ENCODE data around the gene TOR3A. TPM values are rescaled to one million over a fixed set of nuclear protein-coding genes. Genes with fewer than 3 reads are reported as not detected.

Gene TOR3A
- polyA plus RNA-seq, 1 of the 3 experiments (the other 2 are of a cell fraction) = 29.9 TPM

DNA sequence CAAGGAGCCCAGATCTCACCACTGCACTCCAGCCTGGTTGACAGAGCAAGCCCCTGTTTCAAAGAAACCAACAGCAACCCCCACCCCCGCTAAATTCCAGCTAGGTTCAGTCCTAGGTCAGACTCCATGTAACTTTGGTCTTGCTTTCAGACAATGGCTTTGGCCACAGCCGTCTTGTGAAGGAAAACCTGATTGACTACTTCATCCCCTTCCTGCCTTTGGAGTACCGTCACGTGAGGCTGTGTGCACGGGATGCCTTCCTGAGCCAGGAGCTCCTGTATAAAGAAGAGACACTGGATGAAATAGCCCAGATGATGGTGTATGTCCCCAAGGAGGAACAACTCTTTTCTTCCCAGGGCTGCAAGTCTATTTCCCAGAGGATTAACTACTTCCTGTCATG is 12.9 kb downstream of the TOR3A start (continued):
- no peak for TF ChIP-seq SMC3 (IDR thresholded peaks at IDR 0.05; ENCODE audit: low read depth, low read length)

DNA sequence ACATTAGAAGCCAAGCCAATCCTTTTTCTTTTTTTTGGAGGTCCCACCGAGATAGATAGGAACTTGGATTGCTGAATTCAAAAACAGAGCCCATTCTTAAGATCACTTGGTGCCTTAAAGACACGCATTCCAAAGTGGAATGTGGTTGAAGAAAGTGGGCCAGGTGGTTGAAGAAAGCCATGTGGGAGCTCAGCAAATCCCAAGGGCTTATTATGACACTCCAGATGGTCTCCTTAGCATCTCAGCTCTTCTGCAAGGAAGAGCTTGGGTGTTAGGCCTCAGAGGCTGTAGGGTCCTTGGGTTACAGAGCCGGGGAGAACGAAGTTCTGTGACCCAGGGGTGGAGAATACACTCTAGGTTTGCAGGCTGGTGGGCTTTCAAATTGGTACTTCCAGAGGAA is 13.5 kb downstream of the TOR3A start:
- H3K4me1 ChIP-seq (ENCODE audit: control insufficient read depth in 1 of 2, insufficient read depth in 2 of 2, low read depth in 1 of 2, low read length in 1 of 2) = peaks cover 0 to 7% of the 10 kb centered on the region in 2 experiments; a peak in 1 of 4 replicates
- H3K4me3 ChIP-seq (ENCODE audit: low read depth in 2 of 2, low read length in 1 of 2) = no peak overlapping the region
- H3K79me2 ChIP-seq (ENCODE audit: insufficient read depth) = no peaks in the 10 kb centered on the region; the same call in 1 of the 2 replicates
- H3K9ac ChIP-seq = no peak overlapping the region
- H2AFZ ChIP-seq (ENCODE audit: low read depth) = no peak overlapping the region
- H3K27ac ChIP-seq (ENCODE audit: low read depth in 2 of 2, low read length in 1 of 2) = no peak overlapping the region
- H3K27me3 ChIP-seq (ENCODE audit: insufficient read depth) = no peaks in the 10 kb centered on the region
- peaks cover 46 to 78% of the 10 kb centered on the region in 2 experiments for H3K36me3 ChIP-seq (replicated peaks in 1 of 2; ENCODE audit: control insufficient read depth in 1 of 2, insufficient read depth in 2 of 2, low read length in 1 of 2)
- H4K20me1 ChIP-seq (ENCODE audit: insufficient read depth) = no peaks in the 10 kb centered on the region
- H3F3A ChIP-seq (replicated peaks; ENCODE audit: insufficient read depth) = peaks cover 23% of the 10 kb centered on the region
- ChIA-PET CTCF (interaction anchor here (0.7 to 1.2 kb wide), 3 partner anchors 8 to 26 kb away, joined by 3 to 5 read pairs (median 4); partner anchors contain the start of gene TOR3A), POLR2A (no interaction called here)
- no peaks in the 10 kb centered on the region for H3K9me3 ChIP-seq
- TF ChIP-seq, protein P1, sequence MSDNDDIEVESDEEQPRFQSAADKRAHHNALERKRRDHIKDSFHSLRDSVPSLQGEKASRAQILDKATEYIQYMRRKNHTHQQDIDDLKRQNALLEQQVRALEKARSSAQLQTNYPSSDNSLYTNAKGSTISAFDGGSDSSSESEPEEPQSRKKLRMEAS (IDR thresholded peaks at IDR 0.05; ENCODE audit: low read depth) = no peak
- TF ChIP-seq, protein P2, sequence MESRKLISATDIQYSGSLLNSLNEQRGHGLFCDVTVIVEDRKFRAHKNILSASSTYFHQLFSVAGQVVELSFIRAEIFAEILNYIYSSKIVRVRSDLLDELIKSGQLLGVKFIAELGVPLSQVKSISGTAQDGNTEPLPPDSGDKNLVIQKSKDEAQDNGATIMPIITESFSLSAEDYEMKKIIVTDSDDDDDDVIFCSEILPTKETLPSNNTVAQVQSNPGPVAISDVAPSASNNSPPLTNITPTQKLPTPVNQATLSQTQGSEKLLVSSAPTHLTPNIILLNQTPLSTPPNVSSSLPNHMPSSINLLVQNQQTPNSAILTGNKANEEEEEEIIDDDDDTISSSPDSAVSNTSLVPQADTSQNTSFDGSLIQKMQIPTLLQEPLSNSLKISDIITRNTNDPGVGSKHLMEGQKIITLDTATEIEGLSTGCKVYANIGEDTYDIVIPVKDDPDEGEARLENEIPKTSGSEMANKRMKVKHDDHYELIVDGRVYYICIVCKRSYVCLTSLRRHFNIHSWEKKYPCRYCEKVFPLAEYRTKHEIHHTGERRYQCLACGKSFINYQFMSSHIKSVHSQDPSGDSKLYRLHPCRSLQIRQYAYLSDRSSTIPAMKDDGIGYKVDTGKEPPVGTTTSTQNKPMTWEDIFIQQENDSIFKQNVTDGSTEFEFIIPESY (IDR thresholded peaks at IDR 0.05; ENCODE audit: borderline replicate concordance, low read depth) = no peak
- TF ChIP-seq NFIC (IDR thresholded peaks at IDR 0.05; ENCODE audit: borderline replicate concordance) (no peak), TCF12 (IDR thresholded peaks at IDR 0.05) (no peak), POLR2AphosphoS5 (IDR thresholded peaks at IDR 0.05; ENCODE audit: low read depth, low read length) (no peak), CHD2 (IDR thresholded peaks at IDR 0.05; ENCODE audit: low read length, partially characterized antibody) (no peak), SMC3 (IDR thresholded peaks at IDR 0.05; ENCODE audit: low read depth, low read length) (no peak), EP300 (IDR thresholded peaks at IDR 0.05; ENCODE audit: borderline replicate concordance in 1 of 2, low read depth in 1 of 2, low read length in 1 of 2) (no peak), SIN3A (IDR thresholded peaks at IDR 0.05; ENCODE audit: borderline replicate concordance, low read depth, low read length) (no peak), GABPA (IDR thresholded peaks at IDR 0.05; ENCODE audit: low read depth) (no peak), RXRA (IDR thresholded peaks at IDR 0.05; ENCODE audit: borderline replicate concordance, low read depth) (no peak)
- TF ChIP-seq, protein P3, sequence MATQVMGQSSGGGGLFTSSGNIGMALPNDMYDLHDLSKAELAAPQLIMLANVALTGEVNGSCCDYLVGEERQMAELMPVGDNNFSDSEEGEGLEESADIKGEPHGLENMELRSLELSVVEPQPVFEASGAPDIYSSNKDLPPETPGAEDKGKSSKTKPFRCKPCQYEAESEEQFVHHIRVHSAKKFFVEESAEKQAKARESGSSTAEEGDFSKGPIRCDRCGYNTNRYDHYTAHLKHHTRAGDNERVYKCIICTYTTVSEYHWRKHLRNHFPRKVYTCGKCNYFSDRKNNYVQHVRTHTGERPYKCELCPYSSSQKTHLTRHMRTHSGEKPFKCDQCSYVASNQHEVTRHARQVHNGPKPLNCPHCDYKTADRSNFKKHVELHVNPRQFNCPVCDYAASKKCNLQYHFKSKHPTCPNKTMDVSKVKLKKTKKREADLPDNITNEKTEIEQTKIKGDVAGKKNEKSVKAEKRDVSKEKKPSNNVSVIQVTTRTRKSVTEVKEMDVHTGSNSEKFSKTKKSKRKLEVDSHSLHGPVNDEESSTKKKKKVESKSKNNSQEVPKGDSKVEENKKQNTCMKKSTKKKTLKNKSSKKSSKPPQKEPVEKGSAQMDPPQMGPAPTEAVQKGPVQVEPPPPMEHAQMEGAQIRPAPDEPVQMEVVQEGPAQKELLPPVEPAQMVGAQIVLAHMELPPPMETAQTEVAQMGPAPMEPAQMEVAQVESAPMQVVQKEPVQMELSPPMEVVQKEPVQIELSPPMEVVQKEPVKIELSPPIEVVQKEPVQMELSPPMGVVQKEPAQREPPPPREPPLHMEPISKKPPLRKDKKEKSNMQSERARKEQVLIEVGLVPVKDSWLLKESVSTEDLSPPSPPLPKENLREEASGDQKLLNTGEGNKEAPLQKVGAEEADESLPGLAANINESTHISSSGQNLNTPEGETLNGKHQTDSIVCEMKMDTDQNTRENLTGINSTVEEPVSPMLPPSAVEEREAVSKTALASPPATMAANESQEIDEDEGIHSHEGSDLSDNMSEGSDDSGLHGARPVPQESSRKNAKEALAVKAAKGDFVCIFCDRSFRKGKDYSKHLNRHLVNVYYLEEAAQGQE (IDR thresholded peaks at IDR 0.05; ENCODE audit: low read depth, low read length) = no peak
- TF ChIP-seq, protein P4, sequence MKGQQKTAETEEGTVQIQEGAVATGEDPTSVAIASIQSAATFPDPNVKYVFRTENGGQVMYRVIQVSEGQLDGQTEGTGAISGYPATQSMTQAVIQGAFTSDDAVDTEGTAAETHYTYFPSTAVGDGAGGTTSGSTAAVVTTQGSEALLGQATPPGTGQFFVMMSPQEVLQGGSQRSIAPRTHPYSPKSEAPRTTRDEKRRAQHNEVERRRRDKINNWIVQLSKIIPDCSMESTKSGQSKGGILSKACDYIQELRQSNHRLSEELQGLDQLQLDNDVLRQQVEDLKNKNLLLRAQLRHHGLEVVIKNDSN (IDR thresholded peaks at IDR 0.05; ENCODE audit: borderline replicate concordance, low read depth) = no peak
- TF ChIP-seq, protein P5, sequence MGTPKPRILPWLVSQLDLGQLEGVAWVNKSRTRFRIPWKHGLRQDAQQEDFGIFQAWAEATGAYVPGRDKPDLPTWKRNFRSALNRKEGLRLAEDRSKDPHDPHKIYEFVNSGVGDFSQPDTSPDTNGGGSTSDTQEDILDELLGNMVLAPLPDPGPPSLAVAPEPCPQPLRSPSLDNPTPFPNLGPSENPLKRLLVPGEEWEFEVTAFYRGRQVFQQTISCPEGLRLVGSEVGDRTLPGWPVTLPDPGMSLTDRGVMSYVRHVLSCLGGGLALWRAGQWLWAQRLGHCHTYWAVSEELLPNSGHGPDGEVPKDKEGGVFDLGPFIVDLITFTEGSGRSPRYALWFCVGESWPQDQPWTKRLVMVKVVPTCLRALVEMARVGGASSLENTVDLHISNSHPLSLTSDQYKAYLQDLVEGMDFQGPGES (IDR thresholded peaks at IDR 0.05; ENCODE audit: low read depth, low read length) = no peak
- H3K4me2 ChIP-seq = no peak overlapping the region
- no peaks in the 10 kb centered on the region for H3K9me2 ChIP-seq
- DNase-seq = no peak
- 98% methylated on average over 4 of the region's 4 CpGs for WGBS (ENCODE audit: low lambda C conversion rate)
